H1 (cell line): ENCODE data around the gene ADGRV1. TPM values are rescaled to one million over a fixed set of nuclear protein-coding genes. Genes with fewer than 3 reads are reported as not detected.

Source experiments
- ATF2 ChIP-seq: IDR thresholded peaks from 2 replicates; pipeline ENCODE4 v1.6.1; 2012; ENCODE audit warnings: low read length, inconsistent platforms
- BCL11A ChIP-seq, 2 experiments: IDR thresholded peaks; one replicate each; pipeline ENCODE4 v1.6.1; 2011; ENCODE audit warnings: low read depth in 2 of 2, low read length in 2 of 2, mild to moderate bottlenecking in 2 of 2
- CBX8 ChIP-seq: fragments of 300-800, 300-1000 bp; sonication (generic); IDR thresholded peaks from 2 replicates; pipeline ENCODE4 v1.7.1; 2016; ENCODE audit warnings: low read depth, low read length, borderline replicate concordance
- CTBP2 ChIP-seq: IDR thresholded peaks from 2 replicates; pipeline ENCODE4 v1.7.0; 2011; ENCODE audit warnings: borderline replicate concordance, mild to moderate bottlenecking, moderate library complexity, mixed read lengths, low read length; ENCODE audit not compliant: insufficient read depth, insufficient read length
- KDM4A ChIP-seq: IDR thresholded peaks from one replicate; pipeline ENCODE4 v1.7.1; 2012; ENCODE audit warnings: low read depth, mild to moderate bottlenecking, moderate library complexity, low read length, inconsistent platforms; ENCODE audit not compliant: severe bottlenecking
- KDM5A ChIP-seq: fragments of 200-600 bp; IDR thresholded peaks from 2 replicates; pipeline ENCODE4 v1.7.1; 2012; ENCODE audit warnings: mild to moderate bottlenecking, low read length, inconsistent platforms, mixed read lengths
- polyA plus RNA-seq, 7 experiments: library from polyadenylated mRNA; depleted of rRNA in 3 of 7; stranded (reverse) in 5 of 7; unstranded in 2 of 7; fragments of >200 nt in 5 of 7; fragments of 200-250 nt in 2 of 7; gene quantifications; 1 replicate in 5 of 7; 2 replicates in 1 of 7; 4 replicates in 1 of 7; pipeline versions ENCODE4 v1.2.1 to v1.2.3, GENCODE V29; 2011 to 2013; ENCODE audit warnings: missing spikeins in 2 of 7, mixed read lengths in 2 of 7
- total RNA-seq: library from RNA; stranded (reverse); fragmentation: NEBNext Ultra II Directional; extraction: Animal tissue kit (Norgen Biotek cat#: 25700); gene quantifications from 2 replicates; pipeline ENCODE4 v1.2.1, GENCODE V29; 2021

ADGRV1 gene
- total and polyA plus RNA-seq, 2 of the 8 experiments (the other 6 are each of a cell fraction or from before 2014, with no cell fraction given), result 53.1 to 62.2 TPM

GRCh38 chr5:91121347-91121993, 562.9 kb downstream of the ADGRV1 start (continued):
- no peak for TF ChIP-seq KDM5A
- TF ChIP-seq BCL11A (IDR thresholded peaks at IDR 0.05; ENCODE audit: low read depth in 2 of 2, low read length in 2 of 2), result no peak
- no peak for TF ChIP-seq ATF2
- no peak for TF ChIP-seq CBX8
- no peak for TF ChIP-seq KDM4A
- TF ChIP-seq CTBP2, result no peak
